Adrenal gland (tissue), 12 donors: ENCODE measurements around the gene DCUN1D2. TPM values are rescaled to one million over a fixed set of nuclear protein-coding genes. Genes with fewer than 3 reads are reported as not detected.
A peak's percentile ranks its signal among the peaks of the same experiment; 100 is the strongest.

ENCODE experiments used
- DNase-seq, 7 donors: peaks; one replicate each; pipeline ENCODE4 v3.0.0-alpha.2; 2019 to 2020
- H3K27ac ChIP-seq, 5 donors: fragments of 200-600 bp; sonication (generic) in 4 of 5; 1 replicate in 3 of 5; 2 replicates in 2 of 5; pipeline versions ENCODE4 v1.5.1 to v1.8.0; 2016 to 2020; ENCODE audit warnings: mild to moderate bottlenecking in 1 of 5
- H3K27me3 ChIP-seq: fragments of 200-600 bp; 2 replicates; pipeline ENCODE4 v1.8.0; 2021
- H3K36me3 ChIP-seq, 2 donors: fragments of 200-600 bp; replicated peaks in 1 of 2; 1 replicate in 1 of 2; 2 replicates in 1 of 2; pipeline versions ENCODE4 v1.5.1 to v1.8.0; 2018 to 2022
- H3K4me1 ChIP-seq, 2 donors: fragments of 200-600 bp; replicated peaks in 1 of 2; 1 replicate in 1 of 2; 2 replicates in 1 of 2; pipeline versions ENCODE4 v1.5.1 to v1.8.0; 2018 to 2021
- H3K4me3 ChIP-seq, 4 donors: fragments of 200-600 bp; sonication (generic) in 3 of 4; one replicate each; pipeline ENCODE4 v1.5.1; 2016 to 2018
- H3K9me3 ChIP-seq, 3 donors: fragments of 200-600 bp; sonication (generic) in 1 of 3; replicated peaks in 1 of 3; 1 replicate in 2 of 3; 2 replicates in 1 of 3; pipeline versions ENCODE4 v1.5.1 to v1.8.0; 2016 to 2021
- POLR2A ChIP-seq, 2 donors: fragments of 450-650 bp; IDR thresholded peaks; one replicate each; pipeline ENCODE4 v1.6.1; 2017; ENCODE audit warnings: antibody characterized with exemption in 2 of 2, mild to moderate bottlenecking in 2 of 2, moderate library complexity in 1 of 2
- WGBS, 4 donors: extraction: QIAGEN DNeasy Blood & Tissue Kit in 2 of 4; methylation state at CpG; one replicate each; pipeline versions ENCODE4 v1.1.5 to v1.1.7; 2013 to 2017; 5-methylcytosine and 5-hydroxymethylcytosine counted together
- intact Hi-C, 2 donors: fragments of 100-400 bp; cut with DNase I; formaldehyde crosslinking; loops; one replicate each; pipeline versions ENCODE4 v1.14.1 to v1.15.0; 2022 to 2023
- polyA plus RNA-seq, 3 donors: library from polyadenylated mRNA; stranded (reverse); fragments of 200-250 nt in 2 of 3; fragments of 350-450 nt in 1 of 3; fragmentation: Illumina TruSeq in 1 of 3; extraction: RNeasy Lipid Tissue Mini Kit (QIAGEN cat#74804) in 1 of 3; gene quantifications; one replicate each; pipeline ENCODE4 v1.2.3, GENCODE V29; 2013 to 2014
- total RNA-seq, 9 donors: library from RNA; depleted of rRNA in 4 of 9; stranded (reverse); fragments of >200 nt in 4 of 9; fragments of 120-200 nt in 1 of 9; fragmentation: NEBNext Ultra II Directional in 1 of 9; extraction: Animal tissue kit (Norgen Biotek cat#: 25700) in 1 of 9; gene quantifications; one replicate each; pipeline versions ENCODE4 v1.1.0 to v1.2.4, GENCODE V29; 2013 to 2023
- TF ChIP-seq, protein P1 (sequence below), 6 experiments: fragments of 450-650 bp in 4 of 6; fragments of 200-600 bp in 2 of 6; sonication (generic) in 1 of 6; IDR thresholded peaks; 1 replicate in 5 of 6; 2 replicates in 1 of 6; pipeline versions ENCODE4 v1.5.1 to v1.8.0; 2016 to 2021; ENCODE audit warnings: antibody characterized with exemption in 6 of 6, mild to moderate bottlenecking in 2 of 6, moderate library complexity in 1 of 6
- donor health status: healthy with polysubstance abuse.
- donor health status: Bipolar disorder and iron deficiency.
- donor health status: DM: yes; HTN: yes; CAD: no.
- donor health status: DM: no; HTN: no; CAD: no.
- donor health status: DM: no; HTN: no; CAD: no.
- donor health status: DM: yes; HTN: yes; CAD: no.

Gene DCUN1D2
- total and polyA plus RNA-seq, 12 donors, result 8.1 to 28.0 (median 18.8) TPM

DNA sequence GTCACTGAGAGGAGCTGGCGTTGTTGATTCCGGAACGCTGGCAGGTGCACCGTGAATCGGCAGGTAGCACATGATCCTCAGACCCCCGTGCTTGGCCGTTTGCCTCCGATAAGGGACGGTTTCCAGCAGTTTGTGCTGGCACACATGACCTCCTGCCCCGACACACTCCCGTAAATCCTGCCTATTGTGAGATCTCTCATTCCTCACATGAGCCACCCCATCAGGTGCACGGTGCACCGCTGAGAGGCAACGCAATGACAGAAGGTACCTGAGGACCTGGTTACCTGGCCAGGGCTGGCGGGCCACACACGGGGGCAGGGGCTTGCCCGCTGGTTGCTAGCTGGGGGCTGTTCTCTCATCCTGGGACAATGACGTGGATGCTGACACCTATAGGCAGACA is 35.1 kb downstream of the DCUN1D2 start:
- H3K27me3 ChIP-seq, result no peaks in the 10 kb centered on the region
- H3K9me3 ChIP-seq, result no peaks in the 10 kb centered on the region
- no peak overlapping the region for H3K27ac ChIP-seq
- H3K4me3 ChIP-seq, result no peak overlapping the region
- H3K36me3 ChIP-seq, result peaks cover 0 to 47% of the 10 kb centered on the region in 2 donors
- intact Hi-C loops, result loop anchor here in 1 of 2 donors (10.0 kb wide), 1 partner anchor 109 kb away; no protein-coding TSS in a partner anchor
- 94 to 96% (median 94%) methylated on average over 18 of the region's 18 CpGs for WGBS, 4 donors
- DNase-seq, result peak in 2 of 7 donors; percentile 17 to 46
- H3K4me1 ChIP-seq, result no peaks in the 10 kb centered on the region
- TF ChIP-seq, protein P1, sequence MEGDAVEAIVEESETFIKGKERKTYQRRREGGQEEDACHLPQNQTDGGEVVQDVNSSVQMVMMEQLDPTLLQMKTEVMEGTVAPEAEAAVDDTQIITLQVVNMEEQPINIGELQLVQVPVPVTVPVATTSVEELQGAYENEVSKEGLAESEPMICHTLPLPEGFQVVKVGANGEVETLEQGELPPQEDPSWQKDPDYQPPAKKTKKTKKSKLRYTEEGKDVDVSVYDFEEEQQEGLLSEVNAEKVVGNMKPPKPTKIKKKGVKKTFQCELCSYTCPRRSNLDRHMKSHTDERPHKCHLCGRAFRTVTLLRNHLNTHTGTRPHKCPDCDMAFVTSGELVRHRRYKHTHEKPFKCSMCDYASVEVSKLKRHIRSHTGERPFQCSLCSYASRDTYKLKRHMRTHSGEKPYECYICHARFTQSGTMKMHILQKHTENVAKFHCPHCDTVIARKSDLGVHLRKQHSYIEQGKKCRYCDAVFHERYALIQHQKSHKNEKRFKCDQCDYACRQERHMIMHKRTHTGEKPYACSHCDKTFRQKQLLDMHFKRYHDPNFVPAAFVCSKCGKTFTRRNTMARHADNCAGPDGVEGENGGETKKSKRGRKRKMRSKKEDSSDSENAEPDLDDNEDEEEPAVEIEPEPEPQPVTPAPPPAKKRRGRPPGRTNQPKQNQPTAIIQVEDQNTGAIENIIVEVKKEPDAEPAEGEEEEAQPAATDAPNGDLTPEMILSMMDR (IDR thresholded peaks at IDR 0.05), result no peak
- TF ChIP-seq POLR2A (IDR thresholded peaks at IDR 0.05), result no peak

DNA sequence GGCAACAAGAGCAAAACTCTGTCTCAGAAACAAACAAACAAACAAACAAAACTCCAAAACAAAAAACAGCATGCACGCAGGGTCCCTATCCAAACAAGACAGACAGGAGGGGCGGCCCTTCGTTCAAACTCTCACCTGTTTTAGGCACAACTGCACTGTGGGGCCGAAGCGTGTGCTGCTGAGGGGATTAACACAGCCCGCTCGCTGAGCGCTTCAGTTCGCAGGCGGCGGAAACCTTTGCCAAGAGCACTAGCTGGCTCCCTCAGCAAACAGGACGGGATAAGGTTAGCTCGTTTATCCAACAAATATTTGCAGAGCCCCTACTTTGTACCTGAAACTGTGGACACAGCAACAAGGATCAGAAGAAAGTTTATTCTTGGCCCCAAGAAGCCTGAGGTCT is 35.6 kb downstream of the DCUN1D2 start:
- intact Hi-C loops, result loop anchor here in 1 of 2 donors (10.0 kb wide), 1 partner anchor 110 kb away; no protein-coding TSS in a partner anchor
- DNase-seq, result peak in 2 of 7 donors; percentile 5 to 43
- no peaks in the 10 kb centered on the region for H3K27me3 ChIP-seq
- H3K36me3 ChIP-seq, result peaks cover 0 to 42% of the 10 kb centered on the region in 2 donors
- peaks cover 0 to under 1% of the 10 kb centered on the region in 2 donors for H3K4me1 ChIP-seq
- no peak overlapping the region for H3K27ac ChIP-seq
- H3K9me3 ChIP-seq, result no peaks in the 10 kb centered on the region
- 95 to 98% (median 97%) methylated on average over 13 of the region's 13 CpGs for WGBS, 4 donors
- TF ChIP-seq POLR2A (IDR thresholded peaks at IDR 0.05), result no peak
- TF ChIP-seq, protein P1 (IDR thresholded peaks at IDR 0.05), result no peak
- H3K4me3 ChIP-seq, result no peak overlapping the region

DNA sequence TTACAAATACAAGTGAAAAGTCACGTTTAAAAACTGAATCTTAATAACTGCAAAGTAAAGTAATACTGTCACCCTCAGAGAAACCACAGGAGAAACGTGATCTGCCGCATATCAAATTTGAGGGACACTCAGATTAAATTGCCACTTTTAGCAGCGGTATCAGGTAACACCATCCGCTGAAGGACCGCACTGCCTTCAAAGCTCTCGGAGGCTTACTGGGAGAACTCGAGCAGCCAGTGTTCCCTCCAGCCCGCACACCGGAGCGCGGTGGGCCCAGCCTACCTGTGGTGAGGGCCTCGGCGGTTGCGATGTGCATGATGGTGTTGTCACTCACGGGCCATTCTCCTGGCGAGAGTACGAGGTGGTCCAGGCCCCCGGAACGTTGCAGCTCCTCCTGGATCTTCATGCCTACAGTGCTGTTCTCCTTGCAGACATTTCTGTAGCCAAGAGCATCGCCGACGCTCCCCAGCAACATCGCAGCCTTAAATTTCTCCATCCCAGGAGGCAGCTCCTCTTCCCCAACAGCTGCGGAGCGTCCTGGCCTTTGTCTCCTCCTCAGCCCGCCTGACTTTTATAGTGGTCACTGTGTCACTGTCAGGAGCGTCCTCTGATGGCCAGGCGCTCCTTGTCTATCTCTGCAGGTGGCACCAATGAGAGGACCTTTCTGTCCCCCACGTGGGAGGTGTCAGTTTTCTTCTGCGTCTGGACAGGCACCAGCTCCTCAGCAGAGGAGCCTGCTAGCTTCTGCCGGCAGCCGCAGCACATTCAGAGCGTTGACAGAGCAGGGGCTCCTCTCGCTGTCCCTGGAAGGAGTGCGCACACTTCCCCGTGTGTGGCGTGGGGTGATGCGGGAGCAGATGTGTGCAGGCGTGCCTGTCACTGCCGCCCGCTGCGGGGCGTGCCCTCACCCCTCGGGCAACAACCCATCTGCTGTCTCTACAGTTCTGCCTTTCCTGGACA is 37.3 kb downstream of the DCUN1D2 start, which contains the start of gene ADPRHL1:
TSS of gene ADPRHL1 (minus strand) at position 547 of the 960 bp plus-strand sequence. CDS start at position 496, 51 bp downstream.
- DNase-seq, result peak in 2 of 7 donors; percentile 19 to 67
- WGBS, 4 donors, result 84 to 90% (median 87%) methylated on average over 22 to 45 of the region's 45 CpGs
- intact Hi-C loops, result loop anchor here in 1 of 2 donors (10.0 kb wide), 1 partner anchor 112 kb away; no protein-coding TSS in a partner anchor
- Histone ChIP-seq H3K27me3 (no peaks in the 10 kb centered on the region), H3K27ac (no peak within 1 kb of the TSS), H3K4me1 (peaks cover 0 to 6% of the 10 kb centered on the region in 2 donors), H3K36me3 (peaks cover 0 to 25% of the 10 kb centered on the region in 2 donors), H3K9me3 (no peaks in the 10 kb centered on the region), H3K4me3 (no peak within 1 kb of the TSS)
- TF ChIP-seq POLR2A (IDR thresholded peaks at IDR 0.05), result no peak
- TF ChIP-seq, protein P1 (IDR thresholded peaks at IDR 0.05), result no peak

DNA sequence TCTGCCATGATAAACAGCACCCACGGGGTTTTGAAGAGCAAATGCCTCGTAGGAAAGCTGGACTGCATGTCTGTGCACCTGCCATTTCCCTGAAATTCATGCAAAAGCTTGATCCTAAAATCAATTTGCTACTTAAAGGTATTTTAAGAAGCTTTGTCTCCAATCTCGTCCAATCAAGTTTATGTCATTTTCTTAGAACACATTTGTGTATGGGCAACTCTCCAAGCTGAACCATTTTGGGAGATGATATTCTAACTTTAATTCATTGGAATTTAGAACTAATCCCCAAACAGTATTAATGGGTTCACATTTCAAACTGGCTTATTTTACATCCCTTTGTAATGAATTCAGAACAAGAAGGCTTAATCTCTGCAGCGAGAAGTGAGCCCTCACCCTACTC is 38.0 kb downstream of the DCUN1D2 start:
- H3K4me3 ChIP-seq, result no peak overlapping the region

More for the DNA sequence above, 38.0 kb downstream of the DCUN1D2 start:
- WGBS, 4 donors, result 78 to 99% (median 86%) methylated on average over 4 of the region's 4 CpGs
- H3K4me1 ChIP-seq, result peaks cover 0 to 6% of the 10 kb centered on the region in 2 donors
- no peak for TF ChIP-seq POLR2A (IDR thresholded peaks at IDR 0.05)
- TF ChIP-seq, protein P1 (IDR thresholded peaks at IDR 0.05), result no peak
- H3K27me3 ChIP-seq, result no peaks in the 10 kb centered on the region
- intact Hi-C loops, result loop anchor here in 1 of 2 donors (10.0 kb wide), 1 partner anchor 112 kb away; no protein-coding TSS in a partner anchor
- H3K9me3 ChIP-seq, result no peaks in the 10 kb centered on the region
- H3K27ac ChIP-seq, result no peak overlapping the region
- H3K36me3 ChIP-seq, result peaks cover 0 to 17% of the 10 kb centered on the region in 2 donors
- no peak for DNase-seq
